ENCODE data around the gene KCNQ2.

DNA sequence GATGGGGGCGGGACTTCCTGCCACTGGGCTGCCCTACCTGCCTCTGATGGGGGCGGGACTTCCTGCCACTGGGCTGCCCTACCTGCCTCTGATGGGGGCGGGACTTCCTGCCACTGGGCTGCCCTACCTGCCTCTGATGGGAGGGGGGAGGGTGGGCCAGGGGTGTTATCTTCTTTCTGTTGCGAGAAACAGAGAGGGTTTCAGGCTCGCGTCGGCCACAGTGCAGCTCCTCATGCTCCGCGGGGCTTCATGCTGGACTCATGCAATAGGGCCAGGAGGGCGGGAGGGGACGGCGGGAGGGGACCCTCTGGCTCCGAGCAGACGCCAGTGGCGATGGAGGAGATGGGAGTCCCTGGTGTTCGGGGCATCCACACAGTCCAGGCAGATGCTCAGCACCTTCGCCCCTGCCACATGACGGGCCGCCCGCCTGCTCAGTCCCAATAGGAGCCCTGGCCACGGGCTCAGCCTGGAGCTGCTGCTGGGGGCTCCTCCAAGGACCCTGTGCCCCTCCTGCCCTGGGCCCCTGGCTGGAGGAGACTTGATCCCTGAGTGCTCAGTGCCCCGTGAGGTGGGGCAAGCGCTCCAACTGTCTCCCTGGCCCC, 62.5 kb downstream of the KCNQ2 start:
- TF ChIP-seq POLR2AphosphoS5 (IDR thresholded peaks at IDR 0.05) (no peak), POLR2A (IDR thresholded peaks at IDR 0.05) (no peak)
- TF ChIP-seq, protein P1, sequence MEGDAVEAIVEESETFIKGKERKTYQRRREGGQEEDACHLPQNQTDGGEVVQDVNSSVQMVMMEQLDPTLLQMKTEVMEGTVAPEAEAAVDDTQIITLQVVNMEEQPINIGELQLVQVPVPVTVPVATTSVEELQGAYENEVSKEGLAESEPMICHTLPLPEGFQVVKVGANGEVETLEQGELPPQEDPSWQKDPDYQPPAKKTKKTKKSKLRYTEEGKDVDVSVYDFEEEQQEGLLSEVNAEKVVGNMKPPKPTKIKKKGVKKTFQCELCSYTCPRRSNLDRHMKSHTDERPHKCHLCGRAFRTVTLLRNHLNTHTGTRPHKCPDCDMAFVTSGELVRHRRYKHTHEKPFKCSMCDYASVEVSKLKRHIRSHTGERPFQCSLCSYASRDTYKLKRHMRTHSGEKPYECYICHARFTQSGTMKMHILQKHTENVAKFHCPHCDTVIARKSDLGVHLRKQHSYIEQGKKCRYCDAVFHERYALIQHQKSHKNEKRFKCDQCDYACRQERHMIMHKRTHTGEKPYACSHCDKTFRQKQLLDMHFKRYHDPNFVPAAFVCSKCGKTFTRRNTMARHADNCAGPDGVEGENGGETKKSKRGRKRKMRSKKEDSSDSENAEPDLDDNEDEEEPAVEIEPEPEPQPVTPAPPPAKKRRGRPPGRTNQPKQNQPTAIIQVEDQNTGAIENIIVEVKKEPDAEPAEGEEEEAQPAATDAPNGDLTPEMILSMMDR (IDR thresholded peaks at IDR 0.05 in 8 of 11, conservative IDR thresholded peaks at IDR 0.05 in 3 of 11), result no peak

All from spleen (tissue), 7 donors.